GM19452 (cell line): ENCODE measurements around the gene ARNT2.

ENCODE experiments used
- ATAC-seq: cut with Tn5 transposase; IDR thresholded peaks from one replicate; pipeline ENCODE4 v1.9.1; 2021; ENCODE audit not compliant: unreplicated experiment

ARNT2 gene

GRCh38 chr15:80441041-80441440, 36.9 kb downstream of the ARNT2 start:
- ATAC-seq, result no peak

DNA sequence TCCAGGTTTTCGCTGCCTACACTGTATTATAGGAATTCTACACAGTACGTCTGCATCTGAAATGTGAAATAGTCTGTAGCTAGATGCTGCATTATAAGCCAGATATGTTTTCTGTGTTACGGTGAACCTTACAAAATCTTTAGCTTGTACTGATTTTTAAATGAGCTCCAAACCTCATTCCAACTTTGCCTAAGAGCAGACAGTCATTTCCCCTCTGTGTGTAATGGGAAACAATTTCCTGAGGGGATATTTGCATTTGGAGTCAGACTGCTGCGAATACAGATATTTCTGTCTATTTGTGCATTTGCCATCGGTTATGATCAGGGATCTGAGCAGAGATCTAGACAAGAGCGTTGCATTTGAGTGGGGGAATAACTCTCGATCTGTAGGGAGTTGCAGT, 37.5 kb downstream of the ARNT2 start:
- ATAC-seq, result no peak

- ATAC-seq, result no peak
Observed at GRCh38 chr15:80442728-80443403, 38.7 kb downstream of the ARNT2 start.

GRCh38 chr15:80444680-80445251, 40.6 kb downstream of the ARNT2 start:
- ATAC-seq, result no peak

DNA sequence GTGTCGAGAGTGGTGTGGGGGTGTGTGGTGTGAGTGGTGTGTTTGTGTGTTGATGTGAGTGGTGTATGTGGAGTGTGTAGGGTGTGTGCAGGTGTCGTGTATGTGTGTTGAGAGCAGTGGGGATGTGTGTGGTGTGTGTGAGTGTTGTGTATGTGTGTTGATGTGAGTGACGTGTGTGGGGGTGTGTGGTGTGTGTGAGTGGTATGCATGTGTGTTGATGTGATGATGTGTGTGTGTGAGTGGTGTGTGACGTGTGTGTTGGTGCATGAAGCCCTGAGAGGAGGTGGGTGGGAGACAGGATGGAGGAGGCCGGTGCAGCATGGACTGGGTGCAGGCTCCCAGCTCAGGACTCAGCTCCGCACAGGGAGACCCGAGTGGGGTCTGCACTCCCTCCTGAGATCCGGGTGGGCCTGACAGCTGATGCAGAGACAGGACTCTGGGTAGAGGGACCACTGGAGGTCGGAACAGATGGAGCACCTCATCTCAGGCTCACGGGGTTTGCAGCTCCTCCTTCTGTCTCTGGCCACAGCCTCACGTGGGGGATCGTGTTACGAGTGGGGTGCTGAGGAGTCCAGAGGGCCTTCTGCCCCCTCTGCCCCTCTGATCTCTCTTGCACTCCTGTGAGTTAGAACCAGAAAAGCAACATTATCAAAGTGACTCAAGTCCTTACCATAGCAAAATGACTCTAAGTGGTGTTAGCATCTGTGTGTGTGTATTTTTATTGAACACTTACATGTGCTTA, 41.3 kb downstream of the ARNT2 start:
- no peak for ATAC-seq

- no peak for ATAC-seq
Observed at GRCh38 chr15:80447077-80447476, 42.9 kb downstream of the ARNT2 start.

GRCh38 chr15:80449825-80450224, 45.6 kb downstream of the ARNT2 start:
- no peak for ATAC-seq

GRCh38 chr15:80450811-80451321, 46.7 kb downstream of the ARNT2 start:
- ATAC-seq, result no peak

GRCh38 chr15:80452166-80452565, 48.0 kb downstream of the ARNT2 start:
- no peak for ATAC-seq

DNA sequence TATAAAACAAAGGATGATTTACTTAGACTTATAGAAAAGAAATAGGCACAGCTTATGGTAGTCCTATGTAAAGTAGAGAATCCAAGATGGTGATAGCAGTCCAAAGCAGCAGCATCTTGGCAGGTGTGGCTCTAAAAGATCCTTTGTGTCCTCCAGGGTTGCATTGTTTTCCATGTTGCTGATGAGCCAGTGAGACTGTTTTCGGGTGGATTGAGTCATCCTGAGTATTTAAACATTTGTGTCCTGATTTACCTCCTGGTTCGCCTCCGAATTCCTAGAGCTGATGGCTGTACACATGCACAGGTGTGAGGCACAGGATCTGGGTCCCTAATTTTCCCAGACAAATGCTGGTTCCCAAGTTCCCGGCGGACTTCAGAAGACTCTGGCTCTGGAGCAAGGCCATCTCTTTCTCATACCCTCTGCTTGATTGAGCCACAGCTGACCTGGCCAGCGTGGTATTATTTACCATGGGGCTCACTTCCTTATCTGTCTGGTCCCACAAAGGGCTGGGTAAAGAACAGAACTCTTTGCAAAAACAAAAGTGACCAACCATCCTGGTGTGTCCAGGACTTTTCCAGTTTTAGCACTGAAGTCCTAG, 51.0 kb downstream of the ARNT2 start:
- ATAC-seq, result no peak

- no peak for ATAC-seq
Observed at GRCh38 chr15:80455668-80456442, 51.7 kb downstream of the ARNT2 start.

DNA sequence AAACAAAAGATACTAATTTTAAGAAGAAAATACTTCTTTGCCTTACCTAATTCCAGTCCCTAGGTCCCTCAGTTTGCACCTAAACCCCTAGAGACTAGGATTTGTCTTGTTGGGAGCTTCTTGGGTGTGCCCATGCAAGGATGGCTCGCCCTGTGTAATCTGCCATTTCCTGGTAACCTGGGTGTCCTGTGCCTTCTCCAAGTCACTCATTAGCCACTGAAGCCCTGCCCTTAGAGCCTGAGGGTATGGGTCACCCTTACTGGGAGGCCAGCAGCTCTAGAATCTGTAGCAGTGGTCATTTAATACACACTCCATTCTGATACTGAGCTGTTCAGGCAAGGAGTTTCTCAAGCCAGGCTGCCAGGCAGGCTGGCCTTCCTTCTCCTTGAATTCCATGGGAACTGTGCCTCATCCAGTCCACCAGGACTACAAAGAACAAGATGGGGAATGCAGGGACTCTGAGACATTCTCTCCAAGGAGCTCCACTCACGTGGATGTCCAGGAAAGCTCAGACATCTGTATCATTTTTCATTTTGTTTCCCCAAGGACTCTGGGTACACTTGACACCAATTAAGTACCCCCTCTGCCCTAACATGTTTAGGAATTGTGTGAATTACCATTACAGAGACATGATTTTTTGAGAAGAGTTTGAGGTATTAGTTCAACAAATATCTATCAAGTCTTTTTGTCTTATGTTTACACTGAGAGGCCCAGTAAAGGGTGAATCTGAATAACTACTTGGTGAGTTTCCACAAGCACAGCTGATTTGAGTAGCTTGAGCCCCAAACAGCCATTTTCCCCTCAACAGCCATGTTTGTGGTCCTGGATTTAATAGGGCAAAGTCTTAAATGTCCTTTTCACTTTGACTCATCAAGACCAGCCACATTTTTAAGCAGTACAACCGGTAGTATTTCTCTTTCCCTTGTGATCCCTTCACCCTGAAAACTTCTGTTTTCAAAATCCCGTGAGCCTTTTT, 52.6 kb downstream of the ARNT2 start:
- no peak for ATAC-seq

- ATAC-seq, result no peak
Observed at GRCh38 chr15:80457896-80458295, 53.7 kb downstream of the ARNT2 start.

- no peak for ATAC-seq
Observed at GRCh38 chr15:80458580-80458979, 54.4 kb downstream of the ARNT2 start.

GRCh38 chr15:80459380-80459779, 55.2 kb downstream of the ARNT2 start:
- ATAC-seq, result no peak

DNA sequence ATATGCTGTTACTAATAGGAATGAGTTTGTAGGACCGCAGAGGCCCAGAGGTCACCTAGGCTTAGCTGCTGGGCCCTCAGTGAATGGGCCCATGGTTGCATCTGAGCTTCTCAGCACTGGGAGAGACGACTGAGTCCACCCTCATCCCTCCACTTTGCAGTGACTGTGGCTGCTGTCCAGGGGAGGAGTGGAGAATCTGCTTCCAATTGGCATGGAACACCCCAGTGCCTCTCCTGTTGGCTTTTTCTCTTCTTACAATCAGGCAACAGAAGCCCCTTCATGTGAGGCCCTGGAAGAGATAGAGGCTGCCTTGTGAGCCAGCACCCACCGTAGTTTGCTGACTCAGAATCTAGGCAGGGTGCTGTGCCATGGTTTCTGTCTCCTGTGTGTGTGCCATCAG, 55.6 kb downstream of the ARNT2 start:
- no peak for ATAC-seq

GRCh38 chr15:80461356-80462095, 57.3 kb downstream of the ARNT2 start:
- ATAC-seq, result no peak

GRCh38 chr15:80462111-80462510, 57.9 kb downstream of the ARNT2 start:
- no peak for ATAC-seq
